Vagina (tissue), 2 donors: ENCODE results near the gene CD300LB. TPM values are rescaled to one million over a fixed set of nuclear protein-coding genes. Genes with fewer than 3 reads are reported as not detected.

ENCODE experiments used
- DNase-seq, 2 donors: peaks; one replicate each; pipeline ENCODE4 v3.0.0-alpha.2; 2017; ENCODE audit errors: extremely low spot score in 2 of 2
- H3K27ac ChIP-seq: fragments of 200-600 bp; sonication (generic); one replicate; pipeline ENCODE4 v1.5.1; 2019
- H3K27me3 ChIP-seq: fragments of 200-600 bp; sonication (generic); one replicate; pipeline ENCODE4 v1.5.1; 2019
- H3K36me3 ChIP-seq, 2 donors: fragments of 200-600 bp; sonication (generic); one replicate each; pipeline ENCODE4 v1.5.1; 2017 to 2019
- H3K4me1 ChIP-seq: fragments of 200-600 bp; sonication (generic); one replicate; pipeline ENCODE4 v1.5.1; 2019
- H3K4me3 ChIP-seq, 2 donors: fragments of 200-600 bp; sonication (generic); 1 replicate in 1 of 2; 2 replicates in 1 of 2; pipeline ENCODE4 v1.5.1; 2016 to 2019
- H3K9me3 ChIP-seq: fragments of 200-600 bp; sonication (generic); one replicate; pipeline ENCODE4 v1.5.1; 2019
- POLR2A ChIP-seq, 2 donors: fragments of 450-650 bp; IDR thresholded peaks; one replicate each; pipeline ENCODE4 v1.6.1; 2017; ENCODE audit warnings: antibody characterized with exemption in 2 of 2, mild to moderate bottlenecking in 2 of 2, moderate library complexity in 2 of 2
- POLR2AphosphoS5 ChIP-seq, 2 donors: sonication (generic); formaldehyde crosslinking; IDR thresholded peaks; one replicate each; pipeline ENCODE4 v1.9.0; 2017; ENCODE audit warnings: antibody characterized with exemption in 2 of 2, mild to moderate bottlenecking in 2 of 2, low read depth in 1 of 2; ENCODE audit not compliant: insufficient read depth in 1 of 2
- intact Hi-C: fragments of 100-400 bp; cut with DNase I; formaldehyde crosslinking; loops from one replicate; pipeline ENCODE4 v1.15.1; 2023
- total RNA-seq: library from RNA; depleted of rRNA; stranded (reverse); fragments of >200 nt; gene quantifications from one replicate; pipeline ENCODE4 v1.2.3, GENCODE V29; 2016
- TF ChIP-seq, protein P1 (sequence below), 3 experiments: fragments of 450-650 bp in 2 of 3; fragments of 200-600 bp in 1 of 3; sonication (generic) in 1 of 3; IDR thresholded peaks; one replicate each; pipeline ENCODE4 v1.5.1; 2017 to 2019; ENCODE audit warnings: antibody characterized with exemption in 3 of 3, mild to moderate bottlenecking in 2 of 3, moderate library complexity in 2 of 3

The CD300LB gene
- total RNA-seq, 1 donor from 2014 or later: 0.25 TPM

DNA sequence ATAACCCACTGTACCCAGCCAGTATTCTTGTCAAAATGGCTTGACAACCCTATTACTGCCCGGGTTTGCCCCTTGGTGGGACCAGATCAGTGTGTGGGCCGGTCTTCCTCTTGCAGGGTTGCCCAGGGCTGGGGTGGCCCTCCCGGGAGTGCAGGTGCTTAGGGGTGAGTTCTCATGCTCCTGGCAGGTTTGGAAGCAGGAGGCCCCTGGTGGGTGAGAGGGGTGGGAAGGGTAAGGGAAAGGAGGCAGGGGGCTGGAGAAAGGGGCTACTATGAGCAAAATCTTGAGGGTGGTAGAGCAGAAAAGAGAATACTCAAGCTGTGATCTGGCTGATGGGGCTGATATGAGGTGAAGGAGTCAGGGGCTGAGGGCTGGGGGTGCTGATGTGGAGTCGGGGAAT lies 58.4 kb downstream of the CD300LB start:
- intact Hi-C loops: no loop called here
- TF ChIP-seq POLR2AphosphoS5 (IDR thresholded peaks at IDR 0.05; ENCODE audit: insufficient read depth in 1 of 2, low read depth in 1 of 2) (no peak), POLR2A (IDR thresholded peaks at IDR 0.05) (no peak)
- TF ChIP-seq, protein P1, sequence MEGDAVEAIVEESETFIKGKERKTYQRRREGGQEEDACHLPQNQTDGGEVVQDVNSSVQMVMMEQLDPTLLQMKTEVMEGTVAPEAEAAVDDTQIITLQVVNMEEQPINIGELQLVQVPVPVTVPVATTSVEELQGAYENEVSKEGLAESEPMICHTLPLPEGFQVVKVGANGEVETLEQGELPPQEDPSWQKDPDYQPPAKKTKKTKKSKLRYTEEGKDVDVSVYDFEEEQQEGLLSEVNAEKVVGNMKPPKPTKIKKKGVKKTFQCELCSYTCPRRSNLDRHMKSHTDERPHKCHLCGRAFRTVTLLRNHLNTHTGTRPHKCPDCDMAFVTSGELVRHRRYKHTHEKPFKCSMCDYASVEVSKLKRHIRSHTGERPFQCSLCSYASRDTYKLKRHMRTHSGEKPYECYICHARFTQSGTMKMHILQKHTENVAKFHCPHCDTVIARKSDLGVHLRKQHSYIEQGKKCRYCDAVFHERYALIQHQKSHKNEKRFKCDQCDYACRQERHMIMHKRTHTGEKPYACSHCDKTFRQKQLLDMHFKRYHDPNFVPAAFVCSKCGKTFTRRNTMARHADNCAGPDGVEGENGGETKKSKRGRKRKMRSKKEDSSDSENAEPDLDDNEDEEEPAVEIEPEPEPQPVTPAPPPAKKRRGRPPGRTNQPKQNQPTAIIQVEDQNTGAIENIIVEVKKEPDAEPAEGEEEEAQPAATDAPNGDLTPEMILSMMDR (IDR thresholded peaks at IDR 0.05): no peak
- H3K36me3 ChIP-seq: no peaks in the 10 kb centered on the region
- no peaks in the 10 kb centered on the region for H3K27me3 ChIP-seq
- H3K4me1 ChIP-seq: no peaks in the 10 kb centered on the region
- no peak overlapping the region for H3K27ac ChIP-seq
- no peak overlapping the region for H3K4me3 ChIP-seq
- peak in 1 of 2 donors; percentile 95 for DNase-seq
- no peaks in the 10 kb centered on the region for H3K9me3 ChIP-seq

- DNase-seq: no peak
- Histone ChIP-seq H3K27ac (no peak overlapping the region), H3K36me3 (no peaks in the 10 kb centered on the region), H3K27me3 (no peaks in the 10 kb centered on the region), H3K9me3 (no peaks in the 10 kb centered on the region), H3K4me3 (no peak overlapping the region), H3K4me1 (no peaks in the 10 kb centered on the region)
- intact Hi-C loops: no loop called here
- TF ChIP-seq, protein P1 (IDR thresholded peaks at IDR 0.05): no peak
- TF ChIP-seq POLR2A (IDR thresholded peaks at IDR 0.05) (no peak), POLR2AphosphoS5 (IDR thresholded peaks at IDR 0.05; ENCODE audit: insufficient read depth in 1 of 2, low read depth in 1 of 2) (no peak)
These were observed 59.9 kb downstream of the CD300LB start for GRCh38 chr17:74471341-74471740.

Other genes with a start within 250 kb of the CD300LB start
- 5.6 TPM for gene KIF19, start 205.2 kb downstream of the CD300LB start, total RNA-seq
- not detected for gene BTBD17, start 169.6 kb downstream of the CD300LB start, total RNA-seq
- 0.98 TPM for gene GPR142, start 164.0 kb downstream of the CD300LB start, total RNA-seq
- 27.5 TPM for gene GPRC5C, start 99.4 kb downstream of the CD300LB start, total RNA-seq
- gene CD300A, start 64.8 kb downstream of the CD300LB start, total RNA-seq: 4.2 TPM
- gene CD300C, start 14.6 kb upstream of the CD300LB start, total RNA-seq: not detected
- gene CD300H, start 36.0 kb upstream of the CD300LB start, total RNA-seq: not detected
- not detected for gene CD300LD, start 60.8 kb upstream of the CD300LB start, total RNA-seq
- 0.98 TPM for gene CD300E, start 92.3 kb upstream of the CD300LB start, total RNA-seq
- gene CD300LF, start 181.4 kb upstream of the CD300LB start, total RNA-seq: 0.49 TPM
- gene RAB37, start 205.8 kb upstream of the CD300LB start, total RNA-seq: 7.1 TPM
- 57.2 TPM for gene NHERF1, start 217.2 kb upstream of the CD300LB start, total RNA-seq
- gene NAT9, start 244.9 kb upstream of the CD300LB start, total RNA-seq: 28.5 TPM